GM12891 (cell line): ENCODE data around the gene GH2.
"Not testable (repeated sequence)": the region's sequence is repeated elsewhere in the genome, so short reads cannot be mapped to it uniquely, and the experiment has no call there.

ENCODE experiments used
- DNase-seq: peaks from one replicate; pipeline ENCODE4 v3.0.0; 2011; ENCODE audit warnings: low spot score; ENCODE audit not compliant: insufficient read length
- FAIRE-seq: peaks from 2 replicates; lab custom pipeline; 2011; peaks lifted over from hg19 to GRCh38; lab: Jason Lieb, UNC
- PAX5 ChIP-seq: IDR thresholded peaks from 2 replicates; pipeline ENCODE4 v1.6.1; 2011; ENCODE audit warnings: low read length, moderate library complexity, mild to moderate bottlenecking; ENCODE audit not compliant: insufficient read depth, severe bottlenecking
- POLR2A ChIP-seq: IDR thresholded peaks from 2 replicates; pipeline ENCODE4 v1.6.1; 2011; ENCODE audit warnings: low read depth, low read length, control low read depth
- POLR2AphosphoS5 ChIP-seq: IDR thresholded peaks from 2 replicates; pipeline ENCODE4 v1.6.1; 2011; ENCODE audit warnings: low read depth, low read length, control low read depth
- POU2F2 ChIP-seq: IDR thresholded peaks from 2 replicates; pipeline ENCODE4 v1.6.1; 2011; ENCODE audit warnings: low read depth, mild to moderate bottlenecking, control low read depth, low read length, moderate library complexity
- SPI1 ChIP-seq: IDR thresholded peaks from 2 replicates; pipeline ENCODE4 v1.6.1; 2011; ENCODE audit warnings: low read depth, low read length, control low read depth
- TAF1 ChIP-seq: IDR thresholded peaks from 2 replicates; pipeline ENCODE4 v1.6.1; 2011; ENCODE audit warnings: low read depth, low read length, control low read depth

The GH2 gene

DNA sequence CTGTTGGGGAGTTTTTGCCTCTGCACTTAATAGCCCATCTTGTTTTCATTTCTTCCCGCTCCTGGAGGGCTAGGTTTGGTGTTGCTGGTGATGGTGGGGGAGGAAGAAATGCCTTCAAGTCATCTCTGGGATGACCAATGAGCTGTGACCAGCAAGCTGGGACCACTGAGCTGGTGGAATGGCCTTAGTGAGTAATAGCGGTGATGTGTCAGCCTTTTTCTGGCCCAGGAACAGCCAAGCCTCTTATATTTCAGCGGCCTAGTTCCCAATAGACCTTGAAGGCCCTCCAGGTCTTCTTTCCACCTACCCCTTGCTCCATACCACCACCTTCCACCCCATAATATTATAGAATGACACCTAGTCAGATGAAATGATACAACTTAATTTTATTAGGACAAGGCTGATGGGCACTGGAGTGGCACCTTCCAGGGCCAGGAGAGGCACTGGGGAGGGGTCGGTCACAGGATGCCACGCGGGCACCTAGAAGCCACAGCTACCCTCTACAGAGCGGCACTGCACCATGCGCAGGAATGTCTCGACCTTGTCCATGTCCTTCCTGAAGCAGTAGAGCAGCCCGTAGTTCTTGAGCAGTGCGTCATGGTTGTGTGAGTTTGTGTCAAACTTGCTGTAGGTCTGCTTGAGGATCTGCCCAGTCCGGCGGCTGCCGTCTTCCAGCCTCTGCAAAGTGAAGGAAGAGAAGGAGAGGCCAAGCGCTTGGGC lies 9.9 kb downstream of the GH2 start:
- FAIRE-seq, DNase-seq: not testable (repeated sequence)

DNA sequence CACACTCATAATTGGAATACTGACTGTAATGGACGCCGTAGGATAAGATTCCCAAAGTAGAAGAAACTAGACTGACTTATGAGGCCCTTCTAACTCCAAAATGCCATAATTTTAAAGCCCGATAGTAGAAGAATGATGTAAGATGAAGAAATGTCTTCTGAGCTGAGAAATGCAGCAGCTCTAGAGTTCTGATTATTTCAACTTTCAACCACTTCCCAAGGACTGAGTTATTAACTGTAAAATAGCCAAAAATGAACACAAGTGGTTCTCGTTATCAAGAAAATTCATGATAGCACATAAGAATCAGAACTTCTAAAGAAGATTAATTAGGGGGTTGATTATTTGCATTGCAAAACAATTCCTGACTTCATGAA lies 11.5 kb downstream of the GH2 start:
- not testable (repeated sequence) for FAIRE-seq, DNase-seq

DNA sequence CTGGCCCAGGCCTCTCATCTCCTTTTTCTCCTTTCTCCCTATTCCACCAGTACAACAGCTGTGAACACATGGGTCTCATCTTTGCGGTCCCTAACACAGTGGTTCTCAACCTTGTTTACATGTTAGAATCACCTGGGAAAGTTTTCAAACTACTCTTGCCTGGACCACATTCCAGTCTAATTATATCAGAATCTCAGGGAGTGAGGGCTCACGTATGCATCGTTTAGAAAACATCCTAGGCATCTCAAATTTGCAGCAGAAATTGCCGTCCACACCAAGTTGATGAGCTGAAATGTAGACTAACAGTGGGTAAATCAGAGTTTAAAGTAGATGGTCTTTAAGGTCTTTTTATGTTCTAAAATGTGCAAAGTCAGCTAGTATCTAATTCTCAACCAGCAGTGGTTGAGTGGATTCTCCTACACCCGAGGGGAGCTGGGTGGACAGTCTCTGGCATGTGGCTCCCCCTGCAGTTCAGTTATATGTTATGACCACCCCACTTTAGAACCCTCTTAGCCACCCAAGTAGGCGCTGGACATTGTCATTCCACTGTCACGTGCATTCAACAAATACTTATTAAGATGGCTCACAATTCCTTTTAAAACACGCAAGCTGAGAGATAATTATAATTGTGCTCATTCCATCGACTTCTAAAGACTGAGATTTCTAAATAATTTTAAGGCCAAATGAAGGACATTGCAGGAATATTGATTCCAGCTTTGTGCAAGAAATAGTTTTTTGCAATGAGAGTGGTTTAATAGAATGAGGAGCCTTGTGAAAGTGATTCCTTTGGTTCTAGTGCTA lies 12.1 kb downstream of the GH2 start:
- DNase-seq, FAIRE-seq: not testable (repeated sequence)

DNA sequence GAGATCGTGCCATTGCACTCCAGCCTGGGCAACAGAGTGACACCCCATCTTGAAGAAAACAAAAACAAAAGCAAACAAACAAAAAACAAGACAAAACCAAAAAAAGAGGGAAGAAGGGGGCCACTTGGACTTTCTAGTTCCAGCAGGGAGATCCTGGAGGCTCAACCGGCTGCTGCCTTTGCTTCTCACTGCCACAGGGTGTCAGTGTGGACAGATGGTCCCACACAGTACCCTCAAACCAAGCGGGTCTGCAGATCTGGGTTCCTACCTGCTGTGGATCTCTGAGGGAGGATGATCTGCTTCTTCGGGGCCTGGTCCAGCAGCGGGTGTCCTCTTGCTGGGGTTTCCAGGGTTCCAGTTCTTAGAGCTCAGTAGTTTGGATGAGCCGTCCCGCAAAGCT lies 15.1 kb downstream of the GH2 start:
- DNase-seq, FAIRE-seq: not testable (repeated sequence)

DNA sequence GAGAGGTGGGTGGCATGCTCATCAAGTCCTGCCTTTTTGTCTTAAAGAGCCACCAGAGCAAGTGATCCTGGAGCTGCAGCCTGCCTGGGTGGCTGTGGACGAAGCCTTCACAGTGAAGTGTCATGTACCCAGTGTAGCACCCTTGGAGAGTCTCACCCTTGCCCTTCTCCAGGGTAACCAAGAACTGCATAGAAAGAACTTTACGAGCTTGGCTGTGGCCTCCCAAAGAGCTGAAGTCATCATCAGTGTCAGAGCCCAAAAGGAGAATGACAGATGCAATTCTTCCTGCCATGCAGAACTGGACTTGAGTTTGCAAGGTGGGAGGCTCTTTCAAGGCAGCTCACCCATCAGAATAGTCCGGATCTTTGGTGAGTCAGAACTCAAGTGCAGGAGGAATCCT lies 22.5 kb downstream of the GH2 start:
- no peak for DNase-seq
- no peak for TF ChIP-seq SPI1
- TF ChIP-seq POU2F2, result no peak
- TF ChIP-seq POLR2AphosphoS5, result no peak
- no peak for TF ChIP-seq PAX5
- no peak for TF ChIP-seq POLR2A
- TF ChIP-seq TAF1, result no peak
- no peak for FAIRE-seq

DNA sequence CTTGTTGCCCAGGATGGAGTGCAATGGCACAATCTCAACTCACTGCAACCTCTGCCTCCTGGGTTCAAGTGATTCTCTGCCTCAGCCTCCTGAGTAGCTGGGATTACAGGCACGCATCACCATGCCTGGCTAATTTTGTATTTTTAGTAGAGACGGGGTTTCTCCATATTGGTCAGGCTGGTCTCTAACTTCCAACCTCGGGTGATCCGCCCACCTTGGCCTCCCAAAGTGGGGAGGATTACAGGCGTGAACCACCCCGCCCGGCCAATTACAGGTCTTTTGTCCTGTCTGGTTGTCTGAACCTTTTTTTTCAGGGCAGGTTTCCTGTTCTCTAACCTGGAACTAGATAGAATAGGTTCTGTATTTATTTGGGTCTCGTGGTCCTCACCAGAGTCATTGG lies 25.3 kb downstream of the GH2 start:
- not testable (repeated sequence) for FAIRE-seq, DNase-seq

DNA sequence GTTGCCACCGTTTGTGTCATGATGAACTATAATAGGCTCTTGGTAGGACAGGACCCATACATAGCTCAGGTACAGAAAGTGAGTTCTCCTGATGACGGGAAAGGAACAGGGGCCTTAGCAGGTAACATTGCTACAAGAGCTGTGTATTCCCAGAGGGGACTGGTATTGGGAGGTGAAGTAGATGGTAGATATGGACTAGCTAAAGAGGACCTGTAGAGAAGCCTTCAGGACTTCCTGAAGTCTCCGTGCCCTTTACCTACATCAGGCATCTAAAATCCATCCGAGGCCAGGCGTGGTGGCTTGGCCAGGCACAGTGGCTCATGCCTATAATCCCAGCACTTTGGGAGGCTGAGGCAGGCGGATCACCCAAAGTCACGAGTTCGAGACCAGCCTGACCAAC lies 26.6 kb downstream of the GH2 start:
- no peak for FAIRE-seq
- TF ChIP-seq PAX5 (no peak), POLR2AphosphoS5 (no peak), TAF1 (no peak), SPI1 (no peak), POLR2A (no peak), POU2F2 (no peak)
- DNase-seq, result no peak

DNA sequence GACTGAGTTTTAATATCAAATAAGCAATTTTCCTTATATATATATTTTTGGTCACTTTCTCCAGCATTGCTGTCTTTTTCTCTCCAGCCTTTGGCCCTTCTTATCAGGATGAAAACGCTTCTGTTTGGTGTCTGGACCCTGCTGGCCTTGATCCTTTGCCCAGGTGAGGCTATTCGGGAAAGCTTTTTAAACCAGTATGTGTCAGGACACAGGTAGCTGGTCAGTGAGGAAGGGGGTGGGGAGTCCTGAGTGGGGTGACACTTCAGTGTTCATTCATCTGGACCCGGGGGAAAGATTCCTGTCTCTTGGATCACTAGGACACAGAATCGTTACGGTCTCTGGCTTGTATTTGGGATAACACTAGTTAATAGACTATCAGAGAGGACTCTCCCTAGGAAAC lies 27.0 kb downstream of the GH2 start:
- TF ChIP-seq PAX5 (no peak), SPI1 (no peak), POLR2AphosphoS5 (no peak), POLR2A (no peak), TAF1 (no peak), POU2F2 (no peak)
- no peak for DNase-seq
- FAIRE-seq, result no peak

DNA sequence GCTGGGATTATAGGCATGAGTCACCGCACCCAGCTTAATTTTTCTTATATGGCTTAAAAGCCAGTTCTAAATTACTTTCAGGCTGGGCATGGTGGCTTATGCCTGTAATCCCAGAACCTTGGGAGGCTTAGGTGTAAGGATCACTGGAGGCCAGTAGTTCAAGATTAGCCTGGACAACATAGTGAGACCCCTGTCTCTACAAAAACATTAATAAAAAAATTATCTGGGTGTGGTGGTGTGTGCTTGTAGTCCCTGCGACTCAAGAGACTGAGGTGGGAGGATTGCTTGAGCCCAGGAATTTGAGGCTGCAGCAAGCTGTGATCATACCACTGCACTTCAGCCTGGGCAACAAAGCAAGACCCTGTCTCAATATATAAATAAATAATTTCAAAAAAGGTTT lies 28.5 kb downstream of the GH2 start:
- FAIRE-seq, result no peak
- DNase-seq, result no peak
- TF ChIP-seq POU2F2 (no peak), PAX5 (no peak), POLR2AphosphoS5 (no peak), SPI1 (no peak), POLR2A (no peak), TAF1 (no peak)

DNA sequence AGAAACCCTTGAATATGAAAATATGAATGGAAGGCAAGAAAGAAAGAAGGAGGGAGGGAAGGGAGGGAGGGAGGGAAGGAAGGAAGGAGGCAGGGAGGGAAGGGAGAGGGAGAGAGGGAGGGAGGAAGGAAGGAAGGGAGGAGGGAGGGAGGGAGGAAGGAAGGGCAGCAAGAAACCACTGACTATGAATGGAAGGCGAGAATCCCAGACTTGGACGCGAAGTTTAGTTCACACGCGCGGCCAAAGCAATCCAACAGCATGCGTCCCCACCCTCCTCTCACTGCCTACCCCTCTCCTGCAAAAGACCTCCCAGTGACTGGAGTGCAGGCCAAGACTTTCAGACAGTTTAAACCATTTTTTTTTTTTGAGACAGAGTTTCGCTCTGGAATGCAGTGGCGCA lies 31.3 kb downstream of the GH2 start:
- FAIRE-seq (no peak), DNase-seq (no peak)
- TF ChIP-seq POU2F2, result no peak
- TF ChIP-seq TAF1, result no peak
- TF ChIP-seq POLR2A, result no peak
- no peak for TF ChIP-seq PAX5
- no peak for TF ChIP-seq POLR2AphosphoS5
- TF ChIP-seq SPI1, result no peak
